Trophoblast cell (in vitro differentiated cells and primary cell): ENCODE results near the gene CFL1.

ENCODE experiments used
- DNase-seq, 2 donors: peaks; one replicate each; pipeline ENCODE4 v3.0.0-alpha.2; 2016
- H2AFZ ChIP-seq: 2 replicates; pipeline ENCODE4 v1.6.1; 2013; ENCODE audit warnings: low read length, moderate library complexity, mild to moderate bottlenecking; ENCODE audit not compliant: insufficient read depth, poor library complexity
- H2AK5ac ChIP-seq: 2 replicates; pipeline ENCODE4 v1.6.1; 2013; ENCODE audit warnings: mild to moderate bottlenecking, low read length
- H2BK120ac ChIP-seq: 2 replicates; pipeline ENCODE4 v1.6.1; 2013; ENCODE audit warnings: low read length, mild to moderate bottlenecking, moderate library complexity; ENCODE audit not compliant: insufficient read depth, poor library complexity
- H2BK12ac ChIP-seq: 2 replicates; pipeline ENCODE4 v1.6.1; 2013; ENCODE audit warnings: mild to moderate bottlenecking, low read length, moderate library complexity
- H2BK5ac ChIP-seq: 2 replicates; pipeline ENCODE4 v1.6.1; 2013; ENCODE audit warnings: low read length, low read depth, moderate library complexity, mild to moderate bottlenecking; ENCODE audit not compliant: poor library complexity
- H3K14ac ChIP-seq: 2 replicates; pipeline ENCODE4 v1.6.1; 2013; ENCODE audit warnings: mild to moderate bottlenecking, low read length
- H3K18ac ChIP-seq: 2 replicates; pipeline ENCODE4 v1.6.1; 2013; ENCODE audit warnings: mild to moderate bottlenecking, low read length
- H3K23ac ChIP-seq: 2 replicates; pipeline ENCODE4 v1.6.1; 2013; ENCODE audit warnings: low read length
- H3K27ac ChIP-seq: 2 replicates; pipeline ENCODE4 v1.5.1; 2013; ENCODE audit warnings: low read depth, mild to moderate bottlenecking, inconsistent platforms, low read length, moderate library complexity
- H3K27me3 ChIP-seq: 2 replicates; pipeline ENCODE4 v1.6.1; 2013; ENCODE audit warnings: inconsistent platforms, mild to moderate bottlenecking, low read length, moderate library complexity; ENCODE audit not compliant: insufficient read depth
- H3K36me3 ChIP-seq, 2 experiments: 1 replicate in 1 of 2; 2 replicates in 1 of 2; pipeline ENCODE4 v1.6.1; 2013; ENCODE audit warnings: low read length in 2 of 2, mild to moderate bottlenecking in 2 of 2, moderate library complexity in 1 of 2; ENCODE audit not compliant: insufficient read depth in 2 of 2, control insufficient read depth in 1 of 2
- H3K4ac ChIP-seq: 2 replicates; pipeline ENCODE4 v1.6.1; 2013; ENCODE audit warnings: low read depth, mild to moderate bottlenecking, low read length, moderate library complexity
- H3K4me1 ChIP-seq, 2 experiments: 1 replicate in 1 of 2; 2 replicates in 1 of 2; pipeline ENCODE4 v1.6.1; 2013; ENCODE audit warnings: low read length in 2 of 2, mild to moderate bottlenecking in 2 of 2, moderate library complexity in 1 of 2; ENCODE audit not compliant: insufficient read depth in 2 of 2, control insufficient read depth in 1 of 2
- H3K4me2 ChIP-seq: 2 replicates; pipeline ENCODE4 v1.6.1; 2013; ENCODE audit warnings: inconsistent platforms, mild to moderate bottlenecking, low read length, moderate library complexity
- H3K4me3 ChIP-seq: 2 replicates; pipeline ENCODE4 v1.5.1; 2013; ENCODE audit warnings: mild to moderate bottlenecking, low read depth, low read length, inconsistent platforms
- H3K79me1 ChIP-seq: one replicate; pipeline ENCODE4 v1.6.1; 2013; ENCODE audit warnings: low read length
- H3K79me2 ChIP-seq: 2 replicates; pipeline ENCODE4 v1.6.1; 2013; ENCODE audit warnings: low read length, mild to moderate bottlenecking; ENCODE audit not compliant: control insufficient read depth, insufficient read depth, poor library complexity
- H3K9ac ChIP-seq: 2 replicates; pipeline ENCODE4 v1.6.1; 2013; ENCODE audit warnings: mild to moderate bottlenecking, low read length
- H3K9me3 ChIP-seq: 2 replicates; pipeline ENCODE4 v1.6.1; 2013; ENCODE audit warnings: low read depth, mild to moderate bottlenecking, control low read depth, inconsistent platforms, low read length; ENCODE audit not compliant: insufficient read depth
- H4K12ac ChIP-seq: 2 replicates; pipeline ENCODE4 v1.6.1; 2013; ENCODE audit warnings: low read depth, mild to moderate bottlenecking, low read length, moderate library complexity
- H4K8ac ChIP-seq: 2 replicates; pipeline ENCODE4 v1.6.1; 2013; ENCODE audit warnings: low read depth, mild to moderate bottlenecking, low read length, moderate library complexity
- H4K91ac ChIP-seq: one replicate; pipeline ENCODE4 v1.6.1; 2013; ENCODE audit warnings: low read depth, mild to moderate bottlenecking, low read length, moderate library complexity
- WGBS: extraction: QIAGEN DNeasy Blood & Tissue Kit; methylation state at CpG from one replicate; pipeline ENCODE4 v1.1.7; 2013; ENCODE audit warnings: missing lambda C conversion rate; ENCODE audit not compliant: insufficient read length, insufficient coverage; ENCODE audit errors: extremely low coverage; 5-methylcytosine and 5-hydroxymethylcytosine counted together

Gene CFL1

GRCh38 chr11:65882120-65883057 is 24.4 kb upstream of the CFL1 start:
- no peak overlapping the region for H3K18ac ChIP-seq
- H2BK12ac ChIP-seq = no peak overlapping the region
- H4K91ac ChIP-seq = no peak overlapping the region
- H3K9me3 ChIP-seq = peaks cover 2% of the 10 kb centered on the region
- no peak overlapping the region for H2BK120ac ChIP-seq
- H2AK5ac ChIP-seq = no peak overlapping the region
- H3K36me3 ChIP-seq = peaks cover 46 to 49% of the 10 kb centered on the region in 2 experiments
- H3K4ac ChIP-seq = no peak overlapping the region
- no peak overlapping the region for H2BK5ac ChIP-seq
- H3K14ac ChIP-seq = no peak overlapping the region
- no peak overlapping the region for H3K4me2 ChIP-seq
- H3K27ac ChIP-seq = no peak overlapping the region
- no peak overlapping the region for H4K8ac ChIP-seq
- WGBS = no CpG with 5 or more reads among the region's 30 CpGs
- no peaks in the 10 kb centered on the region for H3K79me1 ChIP-seq
- no peaks in the 10 kb centered on the region for H3K27me3 ChIP-seq
- peaks cover 2 to 6% of the 10 kb centered on the region in 2 experiments for H3K4me1 ChIP-seq
- H3K4me3 ChIP-seq = no peak overlapping the region
- no peak overlapping the region for H3K23ac ChIP-seq
- no peak overlapping the region for H3K9ac ChIP-seq
- H2AFZ ChIP-seq = no peak overlapping the region
- no peak overlapping the region for H4K12ac ChIP-seq
- DNase-seq = no peak
- H3K79me2 ChIP-seq = no peaks in the 10 kb centered on the region

- WGBS = no CpG with 5 or more reads among the region's 7 CpGs
- no peak overlapping the region for H3K4me3 ChIP-seq
- H2BK12ac ChIP-seq = no peak overlapping the region
- peaks cover 2% of the 10 kb centered on the region for H3K9me3 ChIP-seq
- H4K12ac ChIP-seq = no peak overlapping the region
- H3K4me1 ChIP-seq = peaks cover 0 to 5% of the 10 kb centered on the region in 2 experiments
- H3K9ac ChIP-seq = no peak overlapping the region
- H3K4ac ChIP-seq = no peak overlapping the region
- no peak overlapping the region for H3K27ac ChIP-seq
- H3K14ac ChIP-seq = no peak overlapping the region
- H3K27me3 ChIP-seq = no peaks in the 10 kb centered on the region
- H2AFZ ChIP-seq = no peak overlapping the region
- H3K23ac ChIP-seq = no peak overlapping the region
- no peak overlapping the region for H3K18ac ChIP-seq
- H4K8ac ChIP-seq = no peak overlapping the region
- H3K79me1 ChIP-seq = no peaks in the 10 kb centered on the region
- no peak for DNase-seq
- H2BK5ac ChIP-seq = no peak overlapping the region
- H3K4me2 ChIP-seq = no peak overlapping the region
- H3K36me3 ChIP-seq = peaks cover 36 to 42% of the 10 kb centered on the region in 2 experiments
- no peaks in the 10 kb centered on the region for H3K79me2 ChIP-seq
- no peak overlapping the region for H2BK120ac ChIP-seq
- H4K91ac ChIP-seq = no peak overlapping the region
- H2AK5ac ChIP-seq = no peak overlapping the region
Measured at GRCh38 chr11:65880844-65881421, 23.0 kb upstream of the CFL1 start.

GRCh38 chr11:65880027-65880426 is 22.0 kb upstream of the CFL1 start:
- Histone ChIP-seq H2BK5ac (no peak overlapping the region), H4K91ac (no peak overlapping the region), H3K23ac (no peak overlapping the region), H2AK5ac (no peak overlapping the region), H3K18ac (no peak overlapping the region), H3K4me3 (no peak overlapping the region), H2BK120ac (no peak overlapping the region), H2BK12ac (no peak overlapping the region), H2AFZ (no peak overlapping the region), H4K8ac (no peak overlapping the region), H3K9ac (no peak overlapping the region), H3K27me3 (no peaks in the 10 kb centered on the region), H4K12ac (no peak overlapping the region), H3K14ac (no peak overlapping the region), H3K4me2 (no peak overlapping the region), H3K4me1 (peaks cover 0 to 5% of the 10 kb centered on the region in 2 experiments), H3K79me1 (no peaks in the 10 kb centered on the region), H3K27ac (no peak overlapping the region), H3K36me3 (peaks cover 30 to 34% of the 10 kb centered on the region in 2 experiments), H3K79me2 (no peaks in the 10 kb centered on the region), H3K4ac (no peak overlapping the region), H3K9me3 (peaks cover 2% of the 10 kb centered on the region)
- no peak for DNase-seq
- WGBS = no CpG with 5 or more reads among the region's 7 CpGs

- Histone ChIP-seq H3K4me3 (no peak within 1 kb of the TSS), H3K27ac (no peak within 1 kb of the TSS), H3K18ac (no peak within 1 kb of the TSS), H2AFZ (no peak within 1 kb of the TSS), H2BK120ac (no peak within 1 kb of the TSS), H3K27me3 (no peaks in the 10 kb centered on the region), H2AK5ac (no peak within 1 kb of the TSS), H3K79me1 (no peaks in the 10 kb centered on the region), H3K79me2 (no peaks in the 10 kb centered on the region), H3K14ac (no peak within 1 kb of the TSS), H2BK5ac (no peak within 1 kb of the TSS), H3K23ac (no peak within 1 kb of the TSS), H3K9me3 (peaks cover 2% of the 10 kb centered on the region), H4K12ac (no peak within 1 kb of the TSS), H3K36me3 (peaks cover 27 to 30% of the 10 kb centered on the region in 2 experiments), H3K4me2 (no peak within 1 kb of the TSS), H3K4me1 (peaks cover 0 to 5% of the 10 kb centered on the region in 2 experiments), H2BK12ac (no peak within 1 kb of the TSS), H4K91ac (no peak within 1 kb of the TSS), H3K4ac (no peak within 1 kb of the TSS), H4K8ac (no peak within 1 kb of the TSS), H3K9ac (peak within 1 kb of the TSS; percentile 70)
- DNase-seq = no peak
- no CpG with 5 or more reads among the region's 7 CpGs for WGBS
Measured at GRCh38 chr11:65879617-65880016, 21.6 kb upstream of the CFL1 start, which contains the start of gene CTSW. TSS of gene CTSW (plus strand) at chr11:65879837. CDS start at chr11:65879855, 18 bp downstream.
